HepG2 (cell line): Measurements from ENCODE around the gene GAL3ST3. TPM values are rescaled to one million over a fixed set of nuclear protein-coding genes. Genes with fewer than 3 reads are reported as not detected.

Experiments used
- BCL3 ChIP-seq: sonication (generic); formaldehyde crosslinking; IDR thresholded peaks from 2 replicates; pipeline ENCODE4 v1.5.1; 2020; ENCODE audit warnings: mild to moderate bottlenecking, missing genetic modification reagents, moderate library complexity
- DPF2 ChIP-seq: sonication (generic); formaldehyde crosslinking; IDR thresholded peaks from 2 replicates; pipeline ENCODE4 v1.4.0; 2020; ENCODE audit warnings: mild to moderate bottlenecking, low read depth, missing genetic modification reagents, borderline replicate concordance
- MED13 ChIP-seq: sonication (generic); formaldehyde crosslinking; IDR thresholded peaks from 2 replicates; pipeline ENCODE4 v1.5.0; 2020; ENCODE audit warnings: missing genetic modification reagents
- TFE3 ChIP-seq: IDR thresholded peaks from 2 replicates; pipeline ENCODE4 v1.6.1; 2016
- TSC22D2 ChIP-seq: sonication (generic); formaldehyde crosslinking; IDR thresholded peaks from 2 replicates; pipeline ENCODE4 v1.5.1; 2020; ENCODE audit warnings: missing genetic modification reagents, mild to moderate bottlenecking, borderline replicate concordance
- ZFY ChIP-seq: sonication (generic); formaldehyde crosslinking; IDR thresholded peaks from 2 replicates; pipeline ENCODE4 v1.4.0; 2020; ENCODE audit warnings: missing genetic modification reagents
- ZNF142 ChIP-seq: sonication (generic); formaldehyde crosslinking; IDR thresholded peaks from 2 replicates; pipeline ENCODE4 v1.4.0; 2020; ENCODE audit warnings: missing genetic modification reagents
- ZNF24 ChIP-seq: fragments of 450-650 bp; IDR thresholded peaks from 2 replicates; pipeline ENCODE4 v1.6.1; 2017; ENCODE audit warnings: antibody characterized with exemption, mild to moderate bottlenecking
- ZNF501 ChIP-seq: sonication (generic); formaldehyde crosslinking; IDR thresholded peaks from 2 replicates; pipeline ENCODE4 v1.5.1; 2020; ENCODE audit warnings: mild to moderate bottlenecking, moderate library complexity, missing genetic modification reagents
- ZNF687 ChIP-seq: sonication (generic); formaldehyde crosslinking; IDR thresholded peaks from 2 replicates; pipeline ENCODE4 v1.5.1; 2020; ENCODE audit warnings: mild to moderate bottlenecking, missing genetic modification reagents, moderate library complexity
- ZNF704 ChIP-seq: sonication (generic); formaldehyde crosslinking; IDR thresholded peaks from 2 replicates; pipeline ENCODE4 v1.8.1; 2023; ENCODE audit warnings: mild to moderate bottlenecking, inconsistent platforms, moderate library complexity, missing genetic modification reagents, borderline replicate concordance
- ZNF777 ChIP-seq: sonication (generic); formaldehyde crosslinking; IDR thresholded peaks from 2 replicates; pipeline ENCODE4 v1.4.0; 2020; ENCODE audit warnings: missing genetic modification reagents
- polyA plus RNA-seq, 8 experiments: library from polyadenylated mRNA; depleted of rRNA in 3 of 8; stranded (reverse) in 7 of 8; unstranded in 1 of 8; fragments of >200 nt; fragmentation: Illumina TruSeq in 4 of 8; extraction: Trizol in 4 of 8; gene quantifications; 2 replicates each; pipeline versions ENCODE4 v1.2.1 to v1.2.3, GENCODE V29; 2011 to 2016; ENCODE audit warnings: low read depth in 4 of 8, missing spikeins in 1 of 8, mixed read lengths in 1 of 8; ENCODE audit not compliant: insufficient read depth in 1 of 8
- total RNA-seq, 5 experiments: library from RNA; depleted of rRNA; stranded (reverse); fragments of >200 nt; fragmentation: Illumina TruSeq; extraction: Trizol; gene quantifications; 2 replicates each; pipeline ENCODE4 v1.2.3, GENCODE V29; 2016; ENCODE audit warnings: low read depth in 1 of 5

Gene GAL3ST3
- total and polyA plus RNA-seq, 2 of the 13 experiments (the other 11 are each of a cell fraction or from before 2014, with no cell fraction given): not detected

- 0 out of 2 replicates have a peak, but pooled peaks have one; percentile 39 for TF ChIP-seq ZNF142
- TF ChIP-seq ZNF704 (CRISPR knock-in tag): no peak
- no peak for TF ChIP-seq MED13 (CRISPR knock-in tag)
- TF ChIP-seq ZNF24: no peak
- no peak for TF ChIP-seq DPF2
- no peak for TF ChIP-seq TSC22D2
- TF ChIP-seq BCL3 (CRISPR knock-in tag): no peak
- TF ChIP-seq TFE3 (CRISPR knock-in tag): 0 out of 2 replicates have a peak, but pooled peaks have one; percentile 13
- TF ChIP-seq ZNF501 (CRISPR knock-in tag): peak; percentile 17; the same call in 1 of the 2 replicates
- TF ChIP-seq ZNF777 (CRISPR knock-in tag): no peak
- TF ChIP-seq ZNF687 (CRISPR knock-in tag): peak; percentile 75
- TF ChIP-seq ZFY: no peak; the same call in 1 of the 2 replicates
Measured at GRCh38 chr11:66069715-66070603, 21.0 kb upstream of the GAL3ST3 start, which contains the start of gene PACS1 (continued).
